Measurements from ENCODE around the gene MAPK14. TPM values are rescaled to one million over a fixed set of nuclear protein-coding genes. Genes with fewer than 3 reads are reported as not detected.

Gene MAPK14
- total RNA-seq, 1 experiment from 2014 or later = 50.8 TPM

DNA sequence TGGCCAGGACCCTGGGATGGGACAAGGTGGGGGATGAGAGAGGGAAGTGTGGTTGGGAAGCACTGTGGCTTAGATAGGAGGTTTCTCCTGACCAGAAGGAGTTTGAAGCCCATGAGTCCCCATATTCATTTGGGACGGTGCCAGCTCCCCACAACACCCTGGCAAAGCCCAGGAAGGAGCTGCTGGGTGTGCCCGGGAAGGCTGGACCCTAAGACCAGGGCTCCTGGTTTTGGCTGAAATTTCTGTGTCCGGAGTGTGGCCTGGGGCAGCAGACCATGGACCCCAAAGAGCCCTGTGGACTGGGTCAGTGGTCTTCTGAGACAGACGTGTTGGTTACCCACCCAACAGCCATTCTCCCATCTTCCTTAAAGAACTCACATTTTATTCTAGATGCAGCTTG lies 117.9 kb downstream of the MAPK14 start:
- intact Hi-C loops (cut with micrococcal nuclease; ENCODE audit: unreplicated experiment) = no loop called here
- POLR2A ChIA-PET (ENCODE audit: low non-redundant PET) = no interaction called here

DNA sequence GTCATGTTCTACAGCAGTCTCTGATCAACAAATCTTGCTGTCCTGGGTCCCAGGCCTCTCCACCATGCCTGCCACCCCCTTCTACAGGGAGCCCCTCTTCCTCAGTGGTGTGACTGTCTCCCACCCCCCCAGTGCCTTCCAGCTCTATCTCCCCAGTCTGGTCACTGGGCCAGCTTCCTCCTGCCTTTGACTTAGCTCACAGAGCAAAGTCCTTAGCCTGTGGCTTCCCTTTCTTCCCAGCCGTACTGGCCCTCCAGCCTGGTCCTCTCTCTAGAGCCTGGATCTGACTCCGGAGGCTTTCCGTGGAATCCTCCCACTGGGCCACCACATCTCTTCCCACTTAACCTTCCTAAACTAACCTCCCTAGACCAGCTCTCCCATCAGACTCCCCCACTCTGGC lies 119.7 kb downstream of the MAPK14 start:
- H3K4me3 ChIP-seq (ENCODE audit: low read depth, low read length, poor library complexity, severe bottlenecking) = no peak overlapping the region
- TF ChIP-seq EZH2 (IDR thresholded peaks at IDR 0.05; ENCODE audit: borderline replicate concordance, low read depth, low read length, poor library complexity, severe bottlenecking) = no peak
- TF ChIP-seq, protein P1, sequence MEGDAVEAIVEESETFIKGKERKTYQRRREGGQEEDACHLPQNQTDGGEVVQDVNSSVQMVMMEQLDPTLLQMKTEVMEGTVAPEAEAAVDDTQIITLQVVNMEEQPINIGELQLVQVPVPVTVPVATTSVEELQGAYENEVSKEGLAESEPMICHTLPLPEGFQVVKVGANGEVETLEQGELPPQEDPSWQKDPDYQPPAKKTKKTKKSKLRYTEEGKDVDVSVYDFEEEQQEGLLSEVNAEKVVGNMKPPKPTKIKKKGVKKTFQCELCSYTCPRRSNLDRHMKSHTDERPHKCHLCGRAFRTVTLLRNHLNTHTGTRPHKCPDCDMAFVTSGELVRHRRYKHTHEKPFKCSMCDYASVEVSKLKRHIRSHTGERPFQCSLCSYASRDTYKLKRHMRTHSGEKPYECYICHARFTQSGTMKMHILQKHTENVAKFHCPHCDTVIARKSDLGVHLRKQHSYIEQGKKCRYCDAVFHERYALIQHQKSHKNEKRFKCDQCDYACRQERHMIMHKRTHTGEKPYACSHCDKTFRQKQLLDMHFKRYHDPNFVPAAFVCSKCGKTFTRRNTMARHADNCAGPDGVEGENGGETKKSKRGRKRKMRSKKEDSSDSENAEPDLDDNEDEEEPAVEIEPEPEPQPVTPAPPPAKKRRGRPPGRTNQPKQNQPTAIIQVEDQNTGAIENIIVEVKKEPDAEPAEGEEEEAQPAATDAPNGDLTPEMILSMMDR (conservative IDR thresholded peaks at IDR 0.05; ENCODE audit: low read depth, low read length) = no peak
- H3K4me1 ChIP-seq (ENCODE audit: insufficient read depth, low read length, poor library complexity, severe bottlenecking) = peaks cover 8% of the 10 kb centered on the region
- H3K27me3 ChIP-seq (replicated peaks; ENCODE audit: insufficient read depth, low read depth, low read length, poor library complexity) = no peaks in the 10 kb centered on the region
- ChIA-PET POLR2A (ENCODE audit: low non-redundant PET) (no interaction called here), CTCF (no interaction called here)
- no TSS peak for BruUV-seq (replicated peaks)
- no peaks in the 10 kb centered on the region for H3K36me3 ChIP-seq (ENCODE audit: insufficient read depth, low read length, poor library complexity, severe bottlenecking)
- no peaks in the 10 kb centered on the region for H3K9me3 ChIP-seq (ENCODE audit: low read depth, low read length, poor library complexity, severe bottlenecking)
- intact Hi-C loops (cut with micrococcal nuclease; ENCODE audit: unreplicated experiment) = no loop called here
- H3K27ac ChIP-seq (ENCODE audit: low read depth, low read length, poor library complexity, severe bottlenecking) = no peak overlapping the region
- DNase-seq (ENCODE audit: low spot score) = no peak

More for the DNA sequence above, 117.9 kb downstream of the MAPK14 start:
- Histone ChIP-seq H3K9me3 (ENCODE audit: low read depth, low read length, poor library complexity, severe bottlenecking) (no peaks in the 10 kb centered on the region), H3K4me1 (ENCODE audit: insufficient read depth, low read length, poor library complexity, severe bottlenecking) (peaks cover 4% of the 10 kb centered on the region), H3K27me3 (replicated peaks; ENCODE audit: insufficient read depth, low read depth, low read length, poor library complexity) (no peaks in the 10 kb centered on the region), H3K4me3 (ENCODE audit: low read depth, low read length, poor library complexity, severe bottlenecking) (no peak overlapping the region), H3K36me3 (ENCODE audit: insufficient read depth, low read length, poor library complexity, severe bottlenecking) (no peaks in the 10 kb centered on the region), H3K27ac (ENCODE audit: low read depth, low read length, poor library complexity, severe bottlenecking) (no peak overlapping the region)
- no TSS peak for BruUV-seq (replicated peaks)
- CTCF ChIA-PET = no interaction called here
- DNase-seq (ENCODE audit: low spot score) = no peak
- TF ChIP-seq, protein P1 (conservative IDR thresholded peaks at IDR 0.05; ENCODE audit: low read depth, low read length) = no peak
- no peak for TF ChIP-seq EZH2 (IDR thresholded peaks at IDR 0.05; ENCODE audit: borderline replicate concordance, low read depth, low read length, poor library complexity, severe bottlenecking)

DNA sequence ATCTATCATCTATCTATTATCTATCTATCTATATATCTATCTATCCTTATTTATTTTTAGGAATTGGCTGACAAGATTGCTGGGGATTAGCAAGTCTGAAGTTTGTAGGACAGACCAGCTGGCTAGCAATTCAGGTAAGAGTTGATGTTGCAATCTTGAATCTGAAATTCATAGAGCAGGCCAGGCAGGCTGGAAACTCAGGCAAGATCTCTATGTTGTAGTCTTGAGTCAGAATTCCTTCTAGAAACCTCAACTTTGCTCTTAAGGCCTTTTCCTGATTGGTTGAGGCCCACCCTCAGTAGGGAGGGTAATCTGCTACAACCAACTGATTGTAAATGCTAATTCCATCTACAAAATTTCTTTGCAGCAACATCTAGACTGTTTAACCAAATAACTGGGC lies 121.9 kb downstream of the MAPK14 start:
- no peaks in the 10 kb centered on the region for H3K27me3 ChIP-seq (replicated peaks; ENCODE audit: insufficient read depth, low read depth, low read length, poor library complexity)
- no peak overlapping the region for H3K4me3 ChIP-seq (ENCODE audit: low read depth, low read length, poor library complexity, severe bottlenecking)
- DNase-seq (ENCODE audit: low spot score) = no peak
- H3K9me3 ChIP-seq (ENCODE audit: low read depth, low read length, poor library complexity, severe bottlenecking) = no peaks in the 10 kb centered on the region
- no peak overlapping the region for H3K27ac ChIP-seq (ENCODE audit: low read depth, low read length, poor library complexity, severe bottlenecking)
- H3K36me3 ChIP-seq (ENCODE audit: insufficient read depth, low read length, poor library complexity, severe bottlenecking) = no peaks in the 10 kb centered on the region
- CTCF ChIA-PET = no interaction called here
- POLR2A ChIA-PET (ENCODE audit: low non-redundant PET) = no interaction called here
- H3K4me1 ChIP-seq (ENCODE audit: insufficient read depth, low read length, poor library complexity, severe bottlenecking) = peaks cover 8% of the 10 kb centered on the region
- BruUV-seq (replicated peaks) = no TSS peak
- TF ChIP-seq, protein P1 (conservative IDR thresholded peaks at IDR 0.05; ENCODE audit: low read depth, low read length) = no peak
- no peak for TF ChIP-seq EZH2 (IDR thresholded peaks at IDR 0.05; ENCODE audit: borderline replicate concordance, low read depth, low read length, poor library complexity, severe bottlenecking)
- intact Hi-C loops (cut with micrococcal nuclease; ENCODE audit: unreplicated experiment) = no loop called here

All from A673 (cell line).